Natural killer cell (primary cell): ENCODE results near the gene CCR7. TPM values are rescaled to one million over a fixed set of nuclear protein-coding genes. Genes with fewer than 3 reads are reported as not detected.

Source experiments
- ATAC-seq, 3 donors: fragments of 150-1000 bp in 2 of 3; fragments of 200-7000 bp in 1 of 3; cut with Tn5 transposase; 1 replicate in 1 of 3; 2 replicates in 2 of 3; pipeline ENCODE4 v1.10.0; 2021; ENCODE audit warnings: mild to moderate bottlenecking in 2 of 3, moderate library complexity in 2 of 3
- DNase-seq, 2 donors: peaks; one replicate each; pipeline versions ENCODE4 v3.0.0 to v3.0.0-alpha.2; 2013 to 2021; ENCODE audit warnings: mixed read lengths in 1 of 2
- H3K27ac ChIP-seq: one replicate; pipeline ENCODE4 v1.5.1; 2013; ENCODE audit warnings: mild to moderate bottlenecking, low read length
- H3K27me3 ChIP-seq: one replicate; pipeline ENCODE4 v1.6.1; 2013; ENCODE audit warnings: low read length; ENCODE audit not compliant: control insufficient read depth, insufficient read depth
- H3K36me3 ChIP-seq: one replicate; pipeline ENCODE4 v1.6.1; 2013; ENCODE audit warnings: low read length; ENCODE audit not compliant: control insufficient read depth, insufficient read depth
- H3K4me1 ChIP-seq: one replicate; pipeline ENCODE4 v1.6.1; 2013; ENCODE audit warnings: low read length; ENCODE audit not compliant: control insufficient read depth, insufficient read depth
- H3K4me3 ChIP-seq: one replicate; pipeline ENCODE4 v1.5.1; 2013; ENCODE audit warnings: low read length
- H3K9me3 ChIP-seq: one replicate; pipeline ENCODE4 v1.6.1; 2013; ENCODE audit warnings: low read length; ENCODE audit not compliant: control insufficient read depth, insufficient read depth
- H3K27ac Mint-ChIP-seq, 2 donors: one replicate each; pipeline ENCODE4 v1.8.0; 2022; ENCODE audit warnings: mild to moderate bottlenecking in 2 of 2, mixed read lengths in 2 of 2, moderate library complexity in 1 of 2
- H3K27me3 Mint-ChIP-seq, 2 donors: one replicate each; pipeline ENCODE4 v1.8.0; 2022; ENCODE audit warnings: low read depth in 2 of 2, mixed read lengths in 2 of 2
- H3K36me3 Mint-ChIP-seq: one replicate; pipeline ENCODE4 v1.8.0; 2022; ENCODE audit warnings: mixed read lengths
- H3K4me1 Mint-ChIP-seq, 2 donors: one replicate each; pipeline ENCODE4 v1.8.0; 2022; ENCODE audit warnings: mixed read lengths in 2 of 2
- H3K4me3 Mint-ChIP-seq: one replicate; pipeline ENCODE4 v1.8.0; 2022; ENCODE audit warnings: mild to moderate bottlenecking, moderate library complexity, mixed read lengths
- H3K9me3 Mint-ChIP-seq, 2 donors: one replicate each; pipeline ENCODE4 v1.8.0; 2022; ENCODE audit warnings: mixed read lengths in 2 of 2
- CTCF ChIP-seq: fragments of 200-600 bp; IDR thresholded peaks from one replicate; pipeline ENCODE4 v1.8.0; 2022; ENCODE audit warnings: antibody characterized with exemption
- WGBS: methylation state at CpG from one replicate; pipeline ENCODE4 v1.1.7; 2013; ENCODE audit warnings: missing lambda C conversion rate; ENCODE audit not compliant: insufficient coverage; 5-methylcytosine and 5-hydroxymethylcytosine counted together
- intact Hi-C: fragments of 100-400 bp; cut with micrococcal nuclease; formaldehyde crosslinking; loops from one replicate; pipeline ENCODE4 v1.14.2; 2022
- total RNA-seq, 4 donors: library from RNA; stranded (reverse); fragments of 120-200 nt in 1 of 4; gene quantifications; one replicate each; pipeline versions ENCODE4 v1.2.3 to v1.2.4, GENCODE V29; 2013 to 2022

The CCR7 gene
- total RNA-seq, 3 donors from 2014 or later (not counting 1 experiment from before 2014, with no cell fraction given): 3.2 to 8.0 (median 6.6) TPM

GRCh38 chr17:40559564-40559916 is 5.7 kb downstream of the CCR7 start:
- H3K4me3 ChIP-seq: no peak overlapping the region
- no peak for TF ChIP-seq CTCF
- peaks cover 4% of the 10 kb centered on the region for H3K36me3 ChIP-seq
- H3K4me3 Mint-ChIP-seq: peak overlapping the region; percentile 13
- intact Hi-C loops: no loop called here
- peak in 1 of 2 donors; percentile 4 for DNase-seq
- H3K36me3 Mint-ChIP-seq: no peaks in the 10 kb centered on the region
- peak overlapping the region; percentile 90 to 91 for H3K27ac Mint-ChIP-seq
- H3K4me1 ChIP-seq: peaks cover 89% of the 10 kb centered on the region
- 70% methylated on average over 3 of the region's 5 CpGs for WGBS
- peaks cover 36 to 58% of the 10 kb centered on the region in 2 donors for H3K4me1 Mint-ChIP-seq
- H3K27me3 Mint-ChIP-seq: peaks cover 11 to 25% of the 10 kb centered on the region in 2 donors
- no peaks in the 10 kb centered on the region for H3K27me3 ChIP-seq
- no peak for ATAC-seq
- peak overlapping the region; percentile 91 for H3K27ac ChIP-seq
- H3K9me3 ChIP-seq: no peaks in the 10 kb centered on the region
- no peaks in the 10 kb centered on the region for H3K9me3 Mint-ChIP-seq

GRCh38 chr17:40558890-40559563 is 6.2 kb downstream of the CCR7 start:
- TF ChIP-seq CTCF: no peak
- H3K9me3 Mint-ChIP-seq: no peaks in the 10 kb centered on the region
- peak overlapping the region; percentile 90 to 91 for H3K27ac Mint-ChIP-seq
- peaks cover 11 to 22% of the 10 kb centered on the region in 2 donors for H3K27me3 Mint-ChIP-seq
- Histone ChIP-seq H3K4me1 (peaks cover 89% of the 10 kb centered on the region), H3K9me3 (no peaks in the 10 kb centered on the region), H3K27ac (peak overlapping the region; percentile 91), H3K4me3 (no peak overlapping the region), H3K36me3 (peaks cover 4% of the 10 kb centered on the region), H3K27me3 (no peaks in the 10 kb centered on the region)
- intact Hi-C loops: no loop called here
- H3K4me3 Mint-ChIP-seq: no peak overlapping the region
- DNase-seq (peak; percentile 11 to 14), ATAC-seq (no peak)
- H3K4me1 Mint-ChIP-seq: peaks cover 36 to 58% of the 10 kb centered on the region in 2 donors
- no peaks in the 10 kb centered on the region for H3K36me3 Mint-ChIP-seq
- 94% methylated on average over 10 of the region's 10 CpGs for WGBS

GRCh38 chr17:40558300-40558889 is 6.9 kb downstream of the CCR7 start:
- H3K4me1 ChIP-seq: peaks cover 89% of the 10 kb centered on the region
- no peak overlapping the region for H3K4me3 Mint-ChIP-seq
- peaks cover 4% of the 10 kb centered on the region for H3K36me3 ChIP-seq
- H3K4me1 Mint-ChIP-seq: peaks cover 39 to 58% of the 10 kb centered on the region in 2 donors
- H3K27me3 Mint-ChIP-seq: peaks cover 11 to 21% of the 10 kb centered on the region in 2 donors
- H3K27ac ChIP-seq: no peak overlapping the region
- H3K9me3 Mint-ChIP-seq: no peaks in the 10 kb centered on the region
- H3K27me3 ChIP-seq: no peaks in the 10 kb centered on the region
- ATAC-seq (no peak), DNase-seq (peak in 1 of 2 donors; percentile 10)
- intact Hi-C loops: no loop called here
- 95% methylated on average over 7 of the region's 9 CpGs for WGBS
- no peaks in the 10 kb centered on the region for H3K36me3 Mint-ChIP-seq
- TF ChIP-seq CTCF: no peak
- no peak overlapping the region for H3K4me3 ChIP-seq
- no peak overlapping the region for H3K27ac Mint-ChIP-seq
- no peaks in the 10 kb centered on the region for H3K9me3 ChIP-seq
